IMR-90 (cell line): ENCODE measurements around the gene ETHE1. TPM values are rescaled to one million over a fixed set of nuclear protein-coding genes. Genes with fewer than 3 reads are reported as not detected.

Experiments
- ATAC-seq: fragments of 200-7000 bp; cut with Tn5 transposase; 2 replicates; pipeline ENCODE4 v1.9.1; 2020; ENCODE audit warnings: low read depth, mild to moderate bottlenecking, moderate library complexity
- BruUV-seq: library from RNA; stranded (reverse); fragments of 400-500 nt; replicated peaks from 2 replicates; lab custom pipeline; 2021; lab: Mats Ljungman, UMichigan
- CTCF ChIA-PET: fragments of 300-600 bp; formaldehyde crosslinking; extraction: SDS; loops from one replicate; lab custom pipeline; 2021; ENCODE audit warnings: antibody characterized with exemption; lab: Yijun Ruan, JAX
- POLR2A ChIA-PET: fragments of 300-600 bp; sonication (Branson Sonifier 250); formaldehyde crosslinking; loops from one replicate; lab custom pipeline; 2022; ENCODE audit warnings: antibody characterized with exemption; ENCODE audit not compliant: unreplicated experiment; lab: Charles Lee
- DNase-seq: peaks from one replicate; pipeline ENCODE4 v3.0.0; 2013
- H2AFZ ChIP-seq: replicated peaks from 2 replicates; pipeline ENCODE3; 2013; ENCODE audit warnings: low read length, mild to moderate bottlenecking; ENCODE audit not compliant: poor library complexity
- H2AK5ac ChIP-seq: 2 replicates; pipeline ENCODE4 v1.6.1; 2013; ENCODE audit warnings: low read depth, low read length, inconsistent platforms
- H2AK9ac ChIP-seq: replicated peaks from 2 replicates; pipeline ENCODE3; 2013; ENCODE audit warnings: mild to moderate bottlenecking, low read depth, low read length, moderate library complexity; ENCODE audit not compliant: poor library complexity
- H2BK120ac ChIP-seq: 2 replicates; pipeline ENCODE4 v1.6.1; 2013; ENCODE audit warnings: low read depth, low read length, inconsistent platforms
- H2BK15ac ChIP-seq: 3 replicates; pipeline ENCODE4 v1.6.1; 2013; ENCODE audit warnings: low read depth, low read length, inconsistent platforms
- H2BK20ac ChIP-seq: 2 replicates; pipeline ENCODE4 v1.6.1; 2013; ENCODE audit warnings: low read depth, mild to moderate bottlenecking, inconsistent platforms, low read length, moderate library complexity
- H2BK5ac ChIP-seq: 2 replicates; pipeline ENCODE4 v1.6.1; 2013; ENCODE audit warnings: mild to moderate bottlenecking, low read depth, low read length, inconsistent platforms; ENCODE audit not compliant: poor library complexity, severe bottlenecking
- H3K14ac ChIP-seq: replicated peaks from 2 replicates; pipeline ENCODE4 v1.6.1; 2013; ENCODE audit warnings: low read depth, low read length, inconsistent platforms
- H3K18ac ChIP-seq: 2 replicates; pipeline ENCODE4 v1.6.1; 2013; ENCODE audit warnings: low read depth, low read length, control low read depth
- H3K23ac ChIP-seq: 2 replicates; pipeline ENCODE4 v1.6.1; 2013; ENCODE audit warnings: low read depth, low read length, inconsistent platforms
- H3K27ac ChIP-seq: 2 replicates; pipeline ENCODE4 v1.5.1; 2013; ENCODE audit warnings: mild to moderate bottlenecking, control low read depth, low read length; ENCODE audit not compliant: insufficient read depth
- H3K27me3 ChIP-seq: 2 replicates; pipeline ENCODE4 v1.6.1; 2013; ENCODE audit warnings: low read length; ENCODE audit not compliant: control insufficient read depth, insufficient read depth
- H3K36me3 ChIP-seq: 2 replicates; pipeline ENCODE4 v1.6.1; 2013; ENCODE audit warnings: low read length, mixed read lengths; ENCODE audit not compliant: control insufficient read depth, insufficient read depth
- H3K4ac ChIP-seq: 2 replicates; pipeline ENCODE4 v1.6.1; 2013; ENCODE audit warnings: low read depth, low read length, inconsistent platforms
- H3K4me1 ChIP-seq: 2 replicates; pipeline ENCODE4 v1.6.1; 2013; ENCODE audit warnings: low read length, mixed read lengths; ENCODE audit not compliant: control insufficient read depth, insufficient read depth
- H3K4me2 ChIP-seq: 2 replicates; pipeline ENCODE4 v1.6.1; 2013; ENCODE audit warnings: low read depth, mild to moderate bottlenecking, control low read depth, low read length, moderate library complexity
- H3K4me3 ChIP-seq: 2 replicates; pipeline ENCODE4 v1.5.1; 2013; ENCODE audit warnings: low read depth, mild to moderate bottlenecking, control low read depth, low read length, moderate library complexity; ENCODE audit not compliant: insufficient read depth
- H3K56ac ChIP-seq: 2 replicates; pipeline ENCODE4 v1.6.1; 2013; ENCODE audit warnings: low read length, inconsistent platforms; ENCODE audit not compliant: insufficient read depth; ENCODE audit errors: extremely low read depth
- H3K79me1 ChIP-seq, 2 experiments: 2 replicates each; pipeline ENCODE4 v1.6.1; 2013; ENCODE audit warnings: low read length in 2 of 2, inconsistent platforms in 1 of 2, low read depth in 1 of 2
- H3K9ac ChIP-seq: 2 replicates; pipeline ENCODE4 v1.6.1; 2013; ENCODE audit warnings: low read depth, low read length, control low read depth
- H3K9me1 ChIP-seq: 2 replicates; pipeline ENCODE4 v1.6.1; 2013; ENCODE audit warnings: low read length, inconsistent platforms; ENCODE audit not compliant: insufficient read depth
- H3K9me3 ChIP-seq: 2 replicates; pipeline ENCODE4 v1.6.1; 2013; ENCODE audit warnings: low read length; ENCODE audit not compliant: control insufficient read depth, insufficient read depth
- H4K20me1 ChIP-seq: 2 replicates; pipeline ENCODE4 v1.6.1; 2013; ENCODE audit warnings: low read length, inconsistent platforms; ENCODE audit not compliant: insufficient read depth
- H4K5ac ChIP-seq: 2 replicates; pipeline ENCODE4 v1.6.1; 2013; ENCODE audit warnings: mild to moderate bottlenecking, low read depth, low read length, control low read depth
- H4K8ac ChIP-seq, 2 experiments: 2 replicates each; pipeline ENCODE4 v1.6.1; 2013; ENCODE audit warnings: low read depth in 2 of 2, low read length in 2 of 2, control low read depth in 1 of 2, inconsistent platforms in 1 of 2
- H4K91ac ChIP-seq: 2 replicates; pipeline ENCODE4 v1.6.1; 2013; ENCODE audit warnings: low read depth, low read length, inconsistent platforms; ENCODE audit not compliant: insufficient read depth
- BHLHE40 ChIP-seq: fragments of 150-350 bp; IDR thresholded peaks from 2 replicates; pipeline ENCODE4 v1.6.1; 2016; ENCODE audit warnings: mild to moderate bottlenecking, low read depth, low read length
- CEBPB ChIP-seq: IDR thresholded peaks from 2 replicates; pipeline ENCODE4 v1.6.1; 2012; ENCODE audit warnings: low read depth, low read length, improper control_type of control experiment
- CHD1 ChIP-seq: IDR thresholded peaks from 2 replicates; pipeline ENCODE4 v1.6.1; 2012; ENCODE audit warnings: low read depth, low read length, improper control_type of control experiment
- FOS ChIP-seq: fragments of 150-350 bp; IDR thresholded peaks from 2 replicates; pipeline ENCODE4 v1.6.1; 2016; ENCODE audit warnings: low read depth, low read length
- MAZ ChIP-seq: IDR thresholded peaks from 2 replicates; pipeline ENCODE4 v1.6.1; 2012; ENCODE audit warnings: low read depth, mild to moderate bottlenecking, low read length, improper control_type of control experiment, moderate library complexity, borderline replicate concordance
- MXI1 ChIP-seq: IDR thresholded peaks from 2 replicates; pipeline ENCODE4 v1.6.1; 2012; ENCODE audit warnings: low read depth, mild to moderate bottlenecking, low read length, moderate library complexity, borderline replicate concordance
- NFE2L2 ChIP-seq: fragments of 150-350 bp; IDR thresholded peaks from 2 replicates; pipeline ENCODE4 v1.6.1; 2016; ENCODE audit warnings: low read depth, mild to moderate bottlenecking, low read length
- POLR2A ChIP-seq: IDR thresholded peaks from 2 replicates; pipeline ENCODE4 v1.6.1; 2012; ENCODE audit warnings: mild to moderate bottlenecking, low read depth, low read length
- RAD21 ChIP-seq: IDR thresholded peaks from 2 replicates; pipeline ENCODE4 v1.6.1; 2012; ENCODE audit warnings: low read length, improper control_type of control experiment
- RCOR1 ChIP-seq: IDR thresholded peaks from 2 replicates; pipeline ENCODE4 v1.6.1; 2012; ENCODE audit warnings: mild to moderate bottlenecking, low read length, improper control_type of control experiment; ENCODE audit not compliant: insufficient replicate concordance
- RFX5 ChIP-seq: IDR thresholded peaks from 2 replicates; pipeline ENCODE4 v1.8.0; 2012; ENCODE audit warnings: low read depth, mild to moderate bottlenecking, low read length, moderate library complexity
- SMC3 ChIP-seq: fragments of 150-350 bp; IDR thresholded peaks from 2 replicates; pipeline ENCODE4 v1.6.1; 2016; ENCODE audit warnings: low read depth, mild to moderate bottlenecking, antibody characterized with exemption, low read length, moderate library complexity
- WGBS, 2 experiments: methylation state at CpG; one replicate each; pipeline versions ENCODE4 v1.1.5 to v1.1.7; 2013; ENCODE audit warnings: missing lambda C conversion rate in 2 of 2; ENCODE audit not compliant: insufficient read length in 1 of 2; ENCODE audit errors: extremely low coverage in 2 of 2; 5-methylcytosine and 5-hydroxymethylcytosine counted together
- dilution Hi-C: fragments of 300-500 bp; cut with HindIII; formaldehyde crosslinking; loops from one replicate; pipeline ENCODE4 v1.14.3; 2018; ENCODE audit warnings: low sequenced_read_pairs; ENCODE audit not compliant: unreplicated experiment
- in situ Hi-C: fragments of 300-500 bp; cut with MboI; formaldehyde crosslinking; loops from 3 replicates; pipeline ENCODE4 v1.14.3; 2019; ENCODE audit warnings: low sequenced_read_pairs, inconsistent platforms, mixed read lengths
- intact Hi-C: fragments of 100-400 bp; cut with micrococcal nuclease; formaldehyde crosslinking; loops from 2 replicates; pipeline ENCODE4 v1.10.0; 2022
- polyA plus RNA-seq, 3 experiments: library from polyadenylated mRNA; depleted of rRNA; stranded (reverse); fragments of >200 nt; gene quantifications; 2 replicates each; pipeline ENCODE4 v1.2.3, GENCODE V29; 2012; ENCODE audit warnings: low replicate concordance in 1 of 3
- total RNA-seq: library from RNA; depleted of rRNA; stranded (reverse); fragments of >200 nt; gene quantifications from 2 replicates; pipeline ENCODE4 v1.2.3, GENCODE V29; 2012
- TF ChIP-seq, protein P1 (sequence below): fragments of 150-350 bp; IDR thresholded peaks from 2 replicates; pipeline ENCODE4 v1.6.1; 2017; ENCODE audit warnings: mild to moderate bottlenecking, antibody characterized with exemption, low read length, low read depth
- TF ChIP-seq, protein P2 (sequence below): conservative IDR thresholded peaks from 2 replicates; pipeline ENCODE4 v1.5.1; 2012; ENCODE audit warnings: mild to moderate bottlenecking, low read depth, low read length, improper control_type of control experiment
- TF ChIP-seq, protein P3 (sequence below): fragments of 150-350 bp; IDR thresholded peaks from 2 replicates; pipeline ENCODE4 v1.6.1; 2016; ENCODE audit warnings: low read depth, mild to moderate bottlenecking, low read length, moderate library complexity, borderline replicate concordance

Gene ETHE1
- total and polyA plus RNA-seq, 2 of the 4 experiments (the other 2 are of a cell fraction) = 161 to 233 TPM

DNA sequence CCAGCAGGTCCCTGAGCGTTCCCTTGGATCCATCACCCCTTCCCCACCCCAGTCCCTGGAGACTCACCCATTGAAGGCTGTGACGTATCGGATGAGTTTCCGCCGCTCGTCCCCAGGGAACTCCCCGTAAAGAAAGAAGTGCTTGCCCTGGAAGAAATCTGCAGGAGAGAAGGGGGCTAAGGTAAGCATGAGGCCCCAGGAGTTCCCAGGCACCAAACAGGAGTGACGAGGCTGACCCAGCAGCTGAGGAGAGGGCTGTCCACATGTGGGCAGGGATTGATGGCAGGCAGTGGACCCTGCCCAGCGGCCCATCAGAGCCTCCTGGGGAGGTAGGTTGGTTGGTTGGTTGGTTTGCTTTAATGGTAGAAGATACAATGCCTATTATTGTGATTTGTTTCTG, 17.1 kb upstream of the ETHE1 start:
- Histone ChIP-seq H2BK20ac (no peak overlapping the region), H4K5ac (no peak overlapping the region), H3K23ac (no peak overlapping the region), H2AK9ac (no peak overlapping the region), H3K4me3 (no peak overlapping the region), H3K27ac (no peak overlapping the region), H3K36me3 (peaks cover 34% of the 10 kb centered on the region), H3K9me3 (no peaks in the 10 kb centered on the region), H3K79me1 (no peaks in the 10 kb centered on the region), H4K20me1 (no peaks in the 10 kb centered on the region), H3K4me2 (no peak overlapping the region), H4K8ac (no peak overlapping the region), H3K9ac (no peak overlapping the region), H3K4ac (no peak overlapping the region), H2AK5ac (no peak overlapping the region), H2BK5ac (no peak overlapping the region), H3K18ac (no peak overlapping the region), H3K14ac (no peak overlapping the region), H3K9me1 (no peaks in the 10 kb centered on the region), H3K27me3 (no peaks in the 10 kb centered on the region), H2AFZ (no peak overlapping the region), H3K4me1 (no peaks in the 10 kb centered on the region), H3K56ac (no peak overlapping the region), H2BK120ac (no peak overlapping the region), H2BK15ac (no peak overlapping the region), H4K91ac (no peak overlapping the region)
- TF ChIP-seq BHLHE40 = no peak
- TF ChIP-seq RAD21 = no peak
- no peak for TF ChIP-seq POLR2A
- TF ChIP-seq, protein P1, sequence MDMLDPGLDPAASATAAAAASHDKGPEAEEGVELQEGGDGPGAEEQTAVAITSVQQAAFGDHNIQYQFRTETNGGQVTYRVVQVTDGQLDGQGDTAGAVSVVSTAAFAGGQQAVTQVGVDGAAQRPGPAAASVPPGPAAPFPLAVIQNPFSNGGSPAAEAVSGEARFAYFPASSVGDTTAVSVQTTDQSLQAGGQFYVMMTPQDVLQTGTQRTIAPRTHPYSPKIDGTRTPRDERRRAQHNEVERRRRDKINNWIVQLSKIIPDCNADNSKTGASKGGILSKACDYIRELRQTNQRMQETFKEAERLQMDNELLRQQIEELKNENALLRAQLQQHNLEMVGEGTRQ = no peak
- TF ChIP-seq SMC3 = no peak
- no peak for TF ChIP-seq RCOR1
- TF ChIP-seq MXI1 = no peak
- TF ChIP-seq CEBPB = no peak
- TF ChIP-seq CHD1 = no peak
- no peak for TF ChIP-seq MAZ
- TF ChIP-seq RFX5 = no peak
- TF ChIP-seq FOS = no peak
- no peak for TF ChIP-seq NFE2L2
- TF ChIP-seq, protein P2, sequence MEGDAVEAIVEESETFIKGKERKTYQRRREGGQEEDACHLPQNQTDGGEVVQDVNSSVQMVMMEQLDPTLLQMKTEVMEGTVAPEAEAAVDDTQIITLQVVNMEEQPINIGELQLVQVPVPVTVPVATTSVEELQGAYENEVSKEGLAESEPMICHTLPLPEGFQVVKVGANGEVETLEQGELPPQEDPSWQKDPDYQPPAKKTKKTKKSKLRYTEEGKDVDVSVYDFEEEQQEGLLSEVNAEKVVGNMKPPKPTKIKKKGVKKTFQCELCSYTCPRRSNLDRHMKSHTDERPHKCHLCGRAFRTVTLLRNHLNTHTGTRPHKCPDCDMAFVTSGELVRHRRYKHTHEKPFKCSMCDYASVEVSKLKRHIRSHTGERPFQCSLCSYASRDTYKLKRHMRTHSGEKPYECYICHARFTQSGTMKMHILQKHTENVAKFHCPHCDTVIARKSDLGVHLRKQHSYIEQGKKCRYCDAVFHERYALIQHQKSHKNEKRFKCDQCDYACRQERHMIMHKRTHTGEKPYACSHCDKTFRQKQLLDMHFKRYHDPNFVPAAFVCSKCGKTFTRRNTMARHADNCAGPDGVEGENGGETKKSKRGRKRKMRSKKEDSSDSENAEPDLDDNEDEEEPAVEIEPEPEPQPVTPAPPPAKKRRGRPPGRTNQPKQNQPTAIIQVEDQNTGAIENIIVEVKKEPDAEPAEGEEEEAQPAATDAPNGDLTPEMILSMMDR = no peak
- TF ChIP-seq, protein P3, sequence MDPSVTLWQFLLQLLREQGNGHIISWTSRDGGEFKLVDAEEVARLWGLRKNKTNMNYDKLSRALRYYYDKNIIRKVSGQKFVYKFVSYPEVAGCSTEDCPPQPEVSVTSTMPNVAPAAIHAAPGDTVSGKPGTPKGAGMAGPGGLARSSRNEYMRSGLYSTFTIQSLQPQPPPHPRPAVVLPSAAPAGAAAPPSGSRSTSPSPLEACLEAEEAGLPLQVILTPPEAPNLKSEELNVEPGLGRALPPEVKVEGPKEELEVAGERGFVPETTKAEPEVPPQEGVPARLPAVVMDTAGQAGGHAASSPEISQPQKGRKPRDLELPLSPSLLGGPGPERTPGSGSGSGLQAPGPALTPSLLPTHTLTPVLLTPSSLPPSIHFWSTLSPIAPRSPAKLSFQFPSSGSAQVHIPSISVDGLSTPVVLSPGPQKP = no peak
- 98% methylated on average over 6 of the region's 9 CpGs; no CpG with 5 or more reads in 1 of the 2 experiments for WGBS, 2 experiments
- intact Hi-C loops = no loop called here
- DNase-seq = no peak
- ChIA-PET CTCF (interaction anchor here (1.2 kb wide), 1 partner anchor 11 kb away, joined by 5 read pairs; no protein-coding TSS in a partner anchor), POLR2A (no interaction called here)
- no peak for ATAC-seq
- dilution Hi-C loops = no loop called here
- in situ Hi-C loops = no loop called here
- BruUV-seq = no TSS peak
